Gastroesophageal sphincter (tissue), 3 donors: Measurements from ENCODE around the gene EML1.
A peak's percentile ranks its signal among the peaks of the same experiment; 100 is the strongest.

Experiments
- POLR2AphosphoS5 ChIP-seq: sonication (generic); formaldehyde crosslinking; IDR thresholded peaks from one replicate; pipeline ENCODE4 v1.6.1; 2017; ENCODE audit warnings: antibody characterized with exemption
- TF ChIP-seq, protein P1 (sequence below), 4 experiments: fragments of 200-600 bp in 2 of 4; fragments of 450-650 bp in 2 of 4; sonication (generic) in 1 of 4; IDR thresholded peaks; one replicate each; pipeline ENCODE4 v1.5.1; 2017 to 2019; ENCODE audit warnings: antibody characterized with exemption in 4 of 4, mild to moderate bottlenecking in 2 of 4, moderate library complexity in 2 of 4

GRCh38 chr14:99745307-99745951 is 47.8 kb upstream of the EML1 start:
- peak; percentile 69 for TF ChIP-seq POLR2AphosphoS5
- TF ChIP-seq, protein P1, sequence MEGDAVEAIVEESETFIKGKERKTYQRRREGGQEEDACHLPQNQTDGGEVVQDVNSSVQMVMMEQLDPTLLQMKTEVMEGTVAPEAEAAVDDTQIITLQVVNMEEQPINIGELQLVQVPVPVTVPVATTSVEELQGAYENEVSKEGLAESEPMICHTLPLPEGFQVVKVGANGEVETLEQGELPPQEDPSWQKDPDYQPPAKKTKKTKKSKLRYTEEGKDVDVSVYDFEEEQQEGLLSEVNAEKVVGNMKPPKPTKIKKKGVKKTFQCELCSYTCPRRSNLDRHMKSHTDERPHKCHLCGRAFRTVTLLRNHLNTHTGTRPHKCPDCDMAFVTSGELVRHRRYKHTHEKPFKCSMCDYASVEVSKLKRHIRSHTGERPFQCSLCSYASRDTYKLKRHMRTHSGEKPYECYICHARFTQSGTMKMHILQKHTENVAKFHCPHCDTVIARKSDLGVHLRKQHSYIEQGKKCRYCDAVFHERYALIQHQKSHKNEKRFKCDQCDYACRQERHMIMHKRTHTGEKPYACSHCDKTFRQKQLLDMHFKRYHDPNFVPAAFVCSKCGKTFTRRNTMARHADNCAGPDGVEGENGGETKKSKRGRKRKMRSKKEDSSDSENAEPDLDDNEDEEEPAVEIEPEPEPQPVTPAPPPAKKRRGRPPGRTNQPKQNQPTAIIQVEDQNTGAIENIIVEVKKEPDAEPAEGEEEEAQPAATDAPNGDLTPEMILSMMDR (IDR thresholded peaks at IDR 0.05), result no peak
